BLaER1 (cell line): Measurements from ENCODE around the gene GRIP2.

Experiments used
- H3K27ac ChIP-seq: shearing (Covaris generic); formaldehyde crosslinking; 2 replicates; pipeline ENCODE4 v1.8.1; 2022
- H3K27me3 ChIP-seq: shearing (Covaris generic); formaldehyde crosslinking; 2 replicates; pipeline ENCODE4 v1.8.1; 2022
- H3K36me3 ChIP-seq: shearing (Covaris generic); formaldehyde crosslinking; 2 replicates; pipeline ENCODE4 v1.8.1; 2022
- H3K4me1 ChIP-seq: shearing (Covaris generic); formaldehyde crosslinking; 2 replicates; pipeline ENCODE4 v1.8.1; 2022
- H3K4me2 ChIP-seq: shearing (Covaris generic); formaldehyde crosslinking; 2 replicates; pipeline ENCODE4 v1.8.1; 2022
- H3K4me3 ChIP-seq: shearing (Covaris generic); formaldehyde crosslinking; 2 replicates; pipeline ENCODE4 v1.8.1; 2022
- H3K9ac ChIP-seq: shearing (Covaris generic); formaldehyde crosslinking; 2 replicates; pipeline ENCODE4 v1.8.1; 2022
- H3K9me3 ChIP-seq: shearing (Covaris generic); formaldehyde crosslinking; 2 replicates; pipeline ENCODE4 v1.8.1; 2022
- H4K20me1 ChIP-seq: shearing (Covaris generic); formaldehyde crosslinking; 2 replicates; pipeline ENCODE4 v1.8.1; 2022
- Cebpa-rat ChIP-seq: shearing (Covaris generic); IDR thresholded peaks from 2 replicates; pipeline ENCODE4 v1.8.1; 2022

Gene GRIP2

GRCh38 chr3:14550651-14551611 is 10.8 kb upstream of the GRIP2 start:
- no peak overlapping the region for H3K27ac ChIP-seq
- H3K9ac ChIP-seq, result no peak overlapping the region
- H3K36me3 ChIP-seq, result no peaks in the 10 kb centered on the region
- H4K20me1 ChIP-seq, result no peaks in the 10 kb centered on the region
- H3K4me1 ChIP-seq, result peaks cover 10% of the 10 kb centered on the region
- H3K4me2 ChIP-seq, result no peak overlapping the region
- no peaks in the 10 kb centered on the region for H3K9me3 ChIP-seq
- TF ChIP-seq Cebpa-rat, result no peak
- no peak overlapping the region for H3K4me3 ChIP-seq
- peaks cover 7% of the 10 kb centered on the region for H3K27me3 ChIP-seq

GRCh38 chr3:14550181-14550580 is 10.0 kb upstream of the GRIP2 start:
- Histone ChIP-seq H3K4me3 (no peak overlapping the region), H3K36me3 (no peaks in the 10 kb centered on the region), H3K4me2 (no peak overlapping the region), H3K9ac (no peak overlapping the region), H3K27me3 (no peaks in the 10 kb centered on the region), H3K4me1 (peaks cover 10% of the 10 kb centered on the region), H3K9me3 (no peaks in the 10 kb centered on the region), H4K20me1 (no peaks in the 10 kb centered on the region), H3K27ac (no peak overlapping the region)
- no peak for TF ChIP-seq Cebpa-rat

GRCh38 chr3:14549256-14549919 is 9.2 kb upstream of the GRIP2 start:
- Histone ChIP-seq H3K9me3 (no peaks in the 10 kb centered on the region), H3K9ac (no peak overlapping the region), H3K27me3 (no peaks in the 10 kb centered on the region), H3K4me2 (no peak overlapping the region), H3K4me1 (peaks cover 10% of the 10 kb centered on the region), H3K27ac (no peak overlapping the region), H3K4me3 (no peak overlapping the region), H4K20me1 (no peaks in the 10 kb centered on the region), H3K36me3 (no peaks in the 10 kb centered on the region)
- TF ChIP-seq Cebpa-rat, result no peak

GRCh38 chr3:14548321-14548729 is 8.2 kb upstream of the GRIP2 start:
- no peak overlapping the region for H3K9ac ChIP-seq
- no peak overlapping the region for H3K27ac ChIP-seq
- H3K4me2 ChIP-seq, result no peak overlapping the region
- H3K9me3 ChIP-seq, result no peaks in the 10 kb centered on the region
- H4K20me1 ChIP-seq, result no peaks in the 10 kb centered on the region
- H3K4me3 ChIP-seq, result no peak overlapping the region
- no peaks in the 10 kb centered on the region for H3K36me3 ChIP-seq
- H3K4me1 ChIP-seq, result peaks cover 1% of the 10 kb centered on the region
- no peak for TF ChIP-seq Cebpa-rat
- H3K27me3 ChIP-seq, result no peaks in the 10 kb centered on the region

- Histone ChIP-seq H3K4me2 (no peak overlapping the region), H3K4me1 (no peaks in the 10 kb centered on the region), H3K27ac (no peak overlapping the region), H3K9ac (no peak overlapping the region), H3K4me3 (no peak overlapping the region), H3K9me3 (no peaks in the 10 kb centered on the region), H4K20me1 (no peaks in the 10 kb centered on the region), H3K36me3 (no peaks in the 10 kb centered on the region), H3K27me3 (no peaks in the 10 kb centered on the region)
- no peak for TF ChIP-seq Cebpa-rat
Observed at GRCh38 chr3:14547693-14548092, 7.6 kb upstream of the GRIP2 start.

- TF ChIP-seq Cebpa-rat, result no peak
- no peaks in the 10 kb centered on the region for H3K9me3 ChIP-seq
- no peak overlapping the region for H3K27ac ChIP-seq
- H3K4me1 ChIP-seq, result no peaks in the 10 kb centered on the region
- no peaks in the 10 kb centered on the region for H3K27me3 ChIP-seq
- H3K36me3 ChIP-seq, result no peaks in the 10 kb centered on the region
- no peak overlapping the region for H3K4me2 ChIP-seq
- no peak overlapping the region for H3K4me3 ChIP-seq
- no peaks in the 10 kb centered on the region for H4K20me1 ChIP-seq
- H3K9ac ChIP-seq, result no peak overlapping the region
Observed at GRCh38 chr3:14546041-14546440, 5.9 kb upstream of the GRIP2 start.

- no peak overlapping the region for H3K9ac ChIP-seq
- H3K9me3 ChIP-seq, result no peaks in the 10 kb centered on the region
- H3K27me3 ChIP-seq, result no peaks in the 10 kb centered on the region
- no peak overlapping the region for H3K4me3 ChIP-seq
- H3K36me3 ChIP-seq, result no peaks in the 10 kb centered on the region
- peaks cover 2% of the 10 kb centered on the region; the same call in 1 of the 2 replicates for H3K4me1 ChIP-seq
- no peak overlapping the region for H3K4me2 ChIP-seq
- no peaks in the 10 kb centered on the region for H4K20me1 ChIP-seq
- TF ChIP-seq Cebpa-rat, result no peak
- H3K27ac ChIP-seq, result no peak overlapping the region
Observed at GRCh38 chr3:14545251-14545635, 5.1 kb upstream of the GRIP2 start.

GRCh38 chr3:14544282-14545250 is 4.4 kb upstream of the GRIP2 start:
- H3K4me2 ChIP-seq, result no peak overlapping the region
- H3K9me3 ChIP-seq, result no peaks in the 10 kb centered on the region
- no peak overlapping the region for H3K4me3 ChIP-seq
- H3K36me3 ChIP-seq, result no peaks in the 10 kb centered on the region
- H3K9ac ChIP-seq, result no peak overlapping the region
- no peak overlapping the region for H3K27ac ChIP-seq
- no peak for TF ChIP-seq Cebpa-rat
- H3K27me3 ChIP-seq, result no peaks in the 10 kb centered on the region
- H3K4me1 ChIP-seq, result peaks cover 5% of the 10 kb centered on the region; the same call in 1 of the 2 replicates
- H4K20me1 ChIP-seq, result no peaks in the 10 kb centered on the region

GRCh38 chr3:14543446-14543845 is 3.3 kb upstream of the GRIP2 start:
- H3K9me3 ChIP-seq, result no peaks in the 10 kb centered on the region
- H3K4me3 ChIP-seq, result no peak overlapping the region
- no peak for TF ChIP-seq Cebpa-rat
- H4K20me1 ChIP-seq, result no peaks in the 10 kb centered on the region
- no peaks in the 10 kb centered on the region for H3K27me3 ChIP-seq
- H3K27ac ChIP-seq, result no peak overlapping the region
- H3K36me3 ChIP-seq, result no peaks in the 10 kb centered on the region
- H3K4me2 ChIP-seq, result no peak overlapping the region
- peaks cover 5% of the 10 kb centered on the region; the same call in 1 of the 2 replicates for H3K4me1 ChIP-seq
- no peak overlapping the region for H3K9ac ChIP-seq
